HEK293 (cell line): ENCODE data around the gene SHTN1.

Experiments
- CTCF ChIA-PET: fragments of 350-600 bp; formaldehyde crosslinking; extraction: SDS; loops from one replicate; lab custom pipeline; 2021; ENCODE audit warnings: antibody characterized with exemption; lab: Yijun Ruan, JAX
- POLR2A ChIA-PET: fragments of 300-600 bp; formaldehyde crosslinking; extraction: SDS; loops from one replicate; lab custom pipeline; 2020; ENCODE audit warnings: antibody characterized with exemption, inconsistent platforms; lab: Yijun Ruan, JAX
- H3K27ac ChIP-seq: fragments of 200-500 bp; sonication (Bioruptor generic); 2 replicates; pipeline ENCODE4 v1.5.1; 2014; ENCODE audit warnings: low read depth, low read length, control low read depth, inconsistent platforms; ENCODE audit errors: extremely low read depth
- H3K36me3 ChIP-seq, 2 experiments: fragments of 200-500 bp in 1 of 2; sonication (Bioruptor generic) in 1 of 2; 1 replicate in 1 of 2; 2 replicates in 1 of 2; pipeline ENCODE4 v1.5.1; 2014 to 2017; ENCODE audit warnings: inconsistent platforms in 2 of 2, low read length in 2 of 2; ENCODE audit not compliant: control insufficient read depth in 2 of 2, insufficient read depth in 1 of 2
- H3K4me1 ChIP-seq: fragments of 200-500 bp; sonication (Bioruptor generic); 2 replicates; pipeline ENCODE4 v1.5.1; 2014; ENCODE audit warnings: mild to moderate bottlenecking, low read length, inconsistent platforms; ENCODE audit not compliant: control insufficient read depth, insufficient read depth
- H3K4me3 ChIP-seq: 2 replicates; pipeline ENCODE4 v1.5.1; 2011; ENCODE audit warnings: low read depth, mild to moderate bottlenecking, control low read depth, low read length, moderate library complexity
- H3K9me3 ChIP-seq: fragments of 200-500 bp; sonication (Bioruptor generic); 2 replicates; pipeline ENCODE4 v1.5.1; 2014; ENCODE audit warnings: low read depth, low read length, inconsistent platforms; ENCODE audit not compliant: control insufficient read depth, insufficient read depth
- GLI4 ChIP-seq: fragments of 450-650 bp; formaldehyde crosslinking; IDR thresholded peaks from 2 replicates; pipeline ENCODE4 v1.5.1; 2016; ENCODE audit warnings: missing biosample characterization, missing genetic modification characterization
- HIC1 ChIP-seq: fragments of 450-650 bp; formaldehyde crosslinking; IDR thresholded peaks from 2 replicates; pipeline ENCODE4 v1.5.1; 2016; ENCODE audit warnings: missing biosample characterization, missing genetic modification characterization
- SALL2 ChIP-seq: fragments of 450-650 bp; formaldehyde crosslinking; IDR thresholded peaks from 2 replicates; pipeline ENCODE4 v1.5.0; 2017; ENCODE audit warnings: missing biosample characterization, mild to moderate bottlenecking, missing genetic modification characterization, borderline replicate concordance
- YY1 ChIP-seq: fragments of 450-650 bp; formaldehyde crosslinking; IDR thresholded peaks from 2 replicates; pipeline ENCODE4 v1.5.1; 2018; ENCODE audit warnings: missing biosample characterization, missing genetic modification characterization
- ZBTB1 ChIP-seq: fragments of 450-650 bp; formaldehyde crosslinking; IDR thresholded peaks from 2 replicates; pipeline ENCODE4 v1.5.1; 2016; ENCODE audit warnings: missing biosample characterization, missing genetic modification characterization
- ZBTB20 ChIP-seq: fragments of 450-650 bp; formaldehyde crosslinking; IDR thresholded peaks from 2 replicates; pipeline ENCODE4 v1.5.1; 2016; ENCODE audit warnings: missing biosample characterization, missing genetic modification characterization
- ZBTB6 ChIP-seq: fragments of 450-650 bp; formaldehyde crosslinking; IDR thresholded peaks from 2 replicates; pipeline ENCODE4 v1.5.1; 2017; ENCODE audit warnings: missing biosample characterization, missing genetic modification characterization
- ZEB2 ChIP-seq: fragments of 450-650 bp; formaldehyde crosslinking; IDR thresholded peaks from 2 replicates; pipeline ENCODE4 v1.5.1; 2016; ENCODE audit warnings: missing biosample characterization, missing genetic modification characterization
- ZNF114 ChIP-seq: fragments of 450-650 bp; formaldehyde crosslinking; IDR thresholded peaks from 2 replicates; pipeline ENCODE4 v1.5.0; 2017; ENCODE audit warnings: missing biosample characterization, missing genetic modification characterization
- ZNF16 ChIP-seq: fragments of 450-650 bp; formaldehyde crosslinking; IDR thresholded peaks from 2 replicates; pipeline ENCODE4 v1.5.1; 2016; ENCODE audit warnings: low read depth, missing biosample characterization, missing genetic modification characterization
- ZNF18 ChIP-seq: fragments of 450-650 bp; formaldehyde crosslinking; IDR thresholded peaks from 2 replicates; pipeline ENCODE4 v1.5.1; 2016; ENCODE audit warnings: missing biosample characterization, missing genetic modification characterization
- ZNF354C ChIP-seq: fragments of 450-650 bp; formaldehyde crosslinking; IDR thresholded peaks from 2 replicates; pipeline ENCODE4 v1.5.1; 2016; ENCODE audit warnings: missing biosample characterization, missing genetic modification characterization, low read depth, borderline replicate concordance
- ZNF362 ChIP-seq: fragments of 450-650 bp; formaldehyde crosslinking; IDR thresholded peaks from 2 replicates; pipeline ENCODE4 v1.5.1; 2016; ENCODE audit warnings: missing biosample characterization, missing genetic modification characterization
- ZNF416 ChIP-seq: fragments of 450-650 bp; formaldehyde crosslinking; IDR thresholded peaks from 2 replicates; pipeline ENCODE4 v1.5.1; 2016; ENCODE audit warnings: missing biosample characterization, missing genetic modification characterization
- ZNF530 ChIP-seq: fragments of 450-650 bp; formaldehyde crosslinking; IDR thresholded peaks from 2 replicates; pipeline ENCODE4 v1.5.1; 2016; ENCODE audit warnings: low read depth, missing biosample characterization, missing genetic modification characterization
- ZNF548 ChIP-seq: fragments of 450-650 bp; formaldehyde crosslinking; IDR thresholded peaks from 2 replicates; pipeline ENCODE4 v1.5.1; 2016; ENCODE audit warnings: missing biosample characterization, missing genetic modification characterization
- ZNF558 ChIP-seq: fragments of 450-650 bp; formaldehyde crosslinking; IDR thresholded peaks from 2 replicates; pipeline ENCODE4 v1.5.1; 2016; ENCODE audit warnings: missing biosample characterization, missing genetic modification characterization
- ZNF580 ChIP-seq: fragments of 450-650 bp; formaldehyde crosslinking; IDR thresholded peaks from 2 replicates; pipeline ENCODE4 v1.5.1; 2016; ENCODE audit warnings: missing biosample characterization, missing genetic modification characterization
- ZNF610 ChIP-seq: fragments of 450-650 bp; formaldehyde crosslinking; IDR thresholded peaks from 2 replicates; pipeline ENCODE4 v1.5.1; 2016; ENCODE audit warnings: missing biosample characterization, missing genetic modification characterization, borderline replicate concordance
- ZNF660 ChIP-seq: fragments of 450-650 bp; IDR thresholded peaks from 2 replicates; pipeline ENCODE4 v1.5.1; 2018; ENCODE audit warnings: missing biosample characterization, mild to moderate bottlenecking, missing genetic modification characterization
- ZNF692 ChIP-seq: fragments of 450-650 bp; formaldehyde crosslinking; IDR thresholded peaks from 2 replicates; pipeline ENCODE4 v1.5.1; 2016; ENCODE audit warnings: missing biosample characterization, missing genetic modification characterization
- ZNF843 ChIP-seq: fragments of 450-650 bp; formaldehyde crosslinking; IDR thresholded peaks from 2 replicates; pipeline ENCODE4 v1.5.1; 2016; ENCODE audit warnings: missing biosample characterization, missing genetic modification characterization

SHTN1 gene

GRCh38 chr10:116852246-116852645, 152.7 kb downstream of the SHTN1 start:
- ChIA-PET CTCF (no interaction called here), POLR2A (no interaction called here)

GRCh38 chr10:116850058-116850611, 154.9 kb downstream of the SHTN1 start:
- Histone ChIP-seq H3K9me3 (no peaks in the 10 kb centered on the region), H3K4me1 (no peaks in the 10 kb centered on the region), H3K27ac (peak overlapping the region; percentile 60; the same call in 1 of the 2 replicates), H3K4me3 (no peak overlapping the region), H3K36me3 (no peaks in the 10 kb centered on the region)
- POLR2A ChIA-PET: interaction anchor here (1.5 kb wide), 1 partner anchor 21 kb away, joined by 4 read pairs; no protein-coding TSS in a partner anchor
- TF ChIP-seq ZBTB20 (tag by site-specific recombination): 0 out of 2 replicates have a peak, but pooled peaks have one; percentile 5
- TF ChIP-seq HIC1 (tag by site-specific recombination): no peak
- CTCF ChIA-PET: interaction anchor here (0.6 kb wide), 1 partner anchor 289 kb away, joined by 3 read pairs; no protein-coding TSS in a partner anchor

More at GRCh38 chr10:116852246-116852645, 152.7 kb downstream of the SHTN1 start:
- Histone ChIP-seq H3K4me1 (no peaks in the 10 kb centered on the region), H3K4me3 (no peak overlapping the region), H3K27ac (no peak overlapping the region), H3K9me3 (no peaks in the 10 kb centered on the region), H3K36me3 (no peaks in the 10 kb centered on the region)
- TF ChIP-seq ZNF114 (tag by site-specific recombination) (no peak), YY1 (tag by site-specific recombination) (no peak), ZNF580 (no peak), ZNF548 (tag by site-specific recombination) (no peak), ZNF16 (tag by site-specific recombination) (no peak), ZNF558 (no peak), ZNF660 (tag by site-specific recombination) (no peak), ZEB2 (tag by site-specific recombination) (no peak), ZNF362 (tag by site-specific recombination) (no peak), ZNF416 (tag by site-specific recombination) (no peak), ZNF530 (tag by site-specific recombination) (no peak)

GRCh38 chr10:116849248-116850057, 155.5 kb downstream of the SHTN1 start, which contains the start of gene ENO4:
Gene ENO4, plus strand, starts transcription at chr10:116849499. Its CDS starts 68 bp downstream, at chr10:116849567.
- H3K9me3 ChIP-seq: no peaks in the 10 kb centered on the region
- no peaks in the 10 kb centered on the region for H3K4me1 ChIP-seq
- POLR2A ChIA-PET: interaction anchor here (1.1 to 1.5 kb wide), 3 partner anchors 11 to 155 kb away, joined by 4 to 7 read pairs (median 5); partner anchors contain the start of gene SHTN1
- peak within 1 kb of the TSS; percentile 47 for H3K4me3 ChIP-seq
- no peaks in the 10 kb centered on the region for H3K36me3 ChIP-seq
- H3K27ac ChIP-seq: peak within 1 kb of the TSS; percentile 69
- CTCF ChIA-PET: interaction anchor here (0.6 kb wide), 1 partner anchor 290 kb away, joined by 3 read pairs; no protein-coding TSS in a partner anchor
- TF ChIP-seq ZBTB6 (tag by site-specific recombination) (no peak), ZNF692 (peak; percentile 93), ZBTB1 (tag by site-specific recombination) (no peak), ZNF843 (tag by site-specific recombination) (0 out of 2 replicates have a peak, but pooled peaks have one; percentile 10), GLI4 (tag by site-specific recombination) (no peak), ZNF354C (tag by site-specific recombination) (no peak), ZNF18 (tag by site-specific recombination) (no peak), SALL2 (tag by site-specific recombination) (no peak), ZNF610 (no peak; the same call in 1 of the 2 replicates)
